HEK293 (cell line): ENCODE data around the gene MMP11.

ENCODE experiments used
- CTCF ChIA-PET: fragments of 350-600 bp; formaldehyde crosslinking; extraction: SDS; loops from one replicate; lab custom pipeline; 2021; ENCODE audit warnings: antibody characterized with exemption; lab: Yijun Ruan, JAX
- POLR2A ChIA-PET: fragments of 300-600 bp; formaldehyde crosslinking; extraction: SDS; loops from one replicate; lab custom pipeline; 2020; ENCODE audit warnings: antibody characterized with exemption, inconsistent platforms; lab: Yijun Ruan, JAX
- H3K27ac ChIP-seq: fragments of 200-500 bp; sonication (Bioruptor generic); 2 replicates; pipeline ENCODE4 v1.5.1; 2014; ENCODE audit warnings: low read depth, low read length, control low read depth, inconsistent platforms; ENCODE audit errors: extremely low read depth
- H3K36me3 ChIP-seq, 2 experiments: fragments of 200-500 bp in 1 of 2; sonication (Bioruptor generic) in 1 of 2; 1 replicate in 1 of 2; 2 replicates in 1 of 2; pipeline ENCODE4 v1.5.1; 2014 to 2017; ENCODE audit warnings: inconsistent platforms in 2 of 2, low read length in 2 of 2; ENCODE audit not compliant: control insufficient read depth in 2 of 2, insufficient read depth in 1 of 2
- H3K4me1 ChIP-seq: fragments of 200-500 bp; sonication (Bioruptor generic); 2 replicates; pipeline ENCODE4 v1.5.1; 2014; ENCODE audit warnings: mild to moderate bottlenecking, low read length, inconsistent platforms; ENCODE audit not compliant: control insufficient read depth, insufficient read depth
- H3K4me3 ChIP-seq: 2 replicates; pipeline ENCODE4 v1.5.1; 2011; ENCODE audit warnings: low read depth, mild to moderate bottlenecking, control low read depth, low read length, moderate library complexity
- H3K9me3 ChIP-seq: fragments of 200-500 bp; sonication (Bioruptor generic); 2 replicates; pipeline ENCODE4 v1.5.1; 2014; ENCODE audit warnings: low read depth, low read length, inconsistent platforms; ENCODE audit not compliant: control insufficient read depth, insufficient read depth
- EGR2 ChIP-seq: fragments of 450-650 bp; formaldehyde crosslinking; IDR thresholded peaks from 2 replicates; pipeline ENCODE4 v1.5.1; 2016; ENCODE audit warnings: low read depth, missing biosample characterization, missing genetic modification characterization
- ELK4 ChIP-seq: IDR thresholded peaks from 2 replicates; pipeline ENCODE4 v1.6.1; 2011; ENCODE audit warnings: mild to moderate bottlenecking, low read depth, low read length, borderline replicate concordance
- HIC1 ChIP-seq: fragments of 450-650 bp; formaldehyde crosslinking; IDR thresholded peaks from 2 replicates; pipeline ENCODE4 v1.5.1; 2016; ENCODE audit warnings: missing biosample characterization, missing genetic modification characterization
- IKZF3 ChIP-seq: fragments of 450-650 bp; IDR thresholded peaks from 2 replicates; pipeline ENCODE4 v1.5.0; 2018; ENCODE audit warnings: missing biosample characterization, mild to moderate bottlenecking, missing genetic modification characterization, moderate library complexity
- KLF8 ChIP-seq: fragments of 450-650 bp; formaldehyde crosslinking; IDR thresholded peaks from 2 replicates; pipeline ENCODE4 v1.5.1; 2016; ENCODE audit warnings: missing biosample characterization, missing genetic modification characterization
- SCRT1 ChIP-seq: fragments of 450-650 bp; formaldehyde crosslinking; IDR thresholded peaks from 2 replicates; pipeline ENCODE4 v1.5.1; 2016; ENCODE audit warnings: missing biosample characterization, missing genetic modification characterization, borderline replicate concordance
- ZFP41 ChIP-seq: fragments of 450-650 bp; formaldehyde crosslinking; IDR thresholded peaks from 2 replicates; pipeline ENCODE4 v1.5.1; 2016; ENCODE audit warnings: missing biosample characterization, missing genetic modification characterization, borderline replicate concordance
- ZNF132 ChIP-seq: fragments of 450-650 bp; formaldehyde crosslinking; IDR thresholded peaks from 2 replicates; pipeline ENCODE4 v1.5.1; 2017; ENCODE audit warnings: missing biosample characterization, missing genetic modification characterization, borderline replicate concordance
- ZNF138 ChIP-seq: fragments of 450-650 bp; formaldehyde crosslinking; IDR thresholded peaks from 2 replicates; pipeline ENCODE4 v1.5.1; 2016; ENCODE audit warnings: missing biosample characterization, missing genetic modification characterization, borderline replicate concordance
- ZNF148 ChIP-seq: fragments of 450-650 bp; formaldehyde crosslinking; IDR thresholded peaks from 2 replicates; pipeline ENCODE4 v1.5.0; 2017; ENCODE audit warnings: missing biosample characterization, missing genetic modification characterization, borderline replicate concordance
- ZNF280D ChIP-seq: fragments of 450-650 bp; formaldehyde crosslinking; IDR thresholded peaks from 2 replicates; pipeline ENCODE4 v1.5.1; 2016; ENCODE audit warnings: missing biosample characterization, missing genetic modification characterization
- ZNF362 ChIP-seq: fragments of 450-650 bp; formaldehyde crosslinking; IDR thresholded peaks from 2 replicates; pipeline ENCODE4 v1.5.1; 2016; ENCODE audit warnings: missing biosample characterization, missing genetic modification characterization
- ZNF423 ChIP-seq: fragments of 450-650 bp; formaldehyde crosslinking; IDR thresholded peaks from 2 replicates; pipeline ENCODE4 v1.5.1; 2016; ENCODE audit warnings: missing biosample characterization, missing genetic modification characterization
- ZNF473 ChIP-seq: fragments of 450-650 bp; formaldehyde crosslinking; IDR thresholded peaks from 2 replicates; pipeline ENCODE4 v1.5.1; 2017; ENCODE audit warnings: missing biosample characterization, missing genetic modification characterization
- ZNF521 ChIP-seq: fragments of 450-650 bp; formaldehyde crosslinking; IDR thresholded peaks from 2 replicates; pipeline ENCODE4 v1.5.1; 2017; ENCODE audit warnings: missing biosample characterization, mild to moderate bottlenecking, missing genetic modification characterization
- ZNF692 ChIP-seq: fragments of 450-650 bp; formaldehyde crosslinking; IDR thresholded peaks from 2 replicates; pipeline ENCODE4 v1.5.1; 2016; ENCODE audit warnings: missing biosample characterization, missing genetic modification characterization
- ZNF837 ChIP-seq: fragments of 450-650 bp; formaldehyde crosslinking; IDR thresholded peaks from 2 replicates; pipeline ENCODE4 v1.5.1; 2016; ENCODE audit warnings: missing biosample characterization, missing genetic modification characterization

Gene MMP11

GRCh38 chr22:23775779-23776375 is 3.2 kb downstream of the MMP11 start:
- ChIA-PET POLR2A (interaction anchor here (0.7 to 2.4 kb wide), 3 partner anchors 59 to 82 kb away, joined by 4 to 11 read pairs (median 5); partner anchors contain the start of gene SLC2A11), CTCF (interaction anchor here (0.6 to 1.8 kb wide), 6 partner anchors 9 to 1006 kb away, joined by 3 to 9 read pairs (median 5); no protein-coding TSS in a partner anchor)
- H3K9me3 ChIP-seq, result no peaks in the 10 kb centered on the region
- no peaks in the 10 kb centered on the region for H3K36me3 ChIP-seq
- H3K27ac ChIP-seq, result no peak overlapping the region
- H3K4me3 ChIP-seq, result no peak overlapping the region
- TF ChIP-seq ZNF521 (tag by site-specific recombination) (no peak), EGR2 (no peak), ZNF362 (tag by site-specific recombination) (no peak), ZNF473 (tag by site-specific recombination) (no peak), ZNF837 (no peak), ZFP41 (tag by site-specific recombination) (no peak), ZNF132 (no peak), HIC1 (tag by site-specific recombination) (no peak), ZNF423 (no peak), ZNF148 (no peak), ZNF692 (tag by site-specific recombination) (no peak), SCRT1 (tag by site-specific recombination) (no peak), ZNF280D (tag by site-specific recombination) (no peak), KLF8 (tag by site-specific recombination) (no peak), ELK4 (no peak), ZNF138 (tag by site-specific recombination) (no peak), IKZF3 (no peak)
- peaks cover 3% of the 10 kb centered on the region for H3K4me1 ChIP-seq
